ENCODE data around the gene FBN3.

FBN3 gene

GRCh38 chr19:8088752-8089663 lies 60.4 kb downstream of the FBN3 start:
- TF ChIP-seq ZFX (IDR thresholded peaks at IDR 0.05; ENCODE audit: borderline replicate concordance) = no peak
- no peak for TF ChIP-seq CTCF (IDR thresholded peaks at IDR 0.05)

GRCh38 chr19:8087876-8088275 lies 61.5 kb downstream of the FBN3 start:
- TF ChIP-seq CTCF (IDR thresholded peaks at IDR 0.05) = no peak
- TF ChIP-seq ZFX (IDR thresholded peaks at IDR 0.05; ENCODE audit: borderline replicate concordance) = no peak
- H3K27ac ChIP-seq = no peak overlapping the region

More at GRCh38 chr19:8088752-8089663, 60.4 kb downstream of the FBN3 start:
- H3K27ac ChIP-seq = no peak overlapping the region

DNA sequence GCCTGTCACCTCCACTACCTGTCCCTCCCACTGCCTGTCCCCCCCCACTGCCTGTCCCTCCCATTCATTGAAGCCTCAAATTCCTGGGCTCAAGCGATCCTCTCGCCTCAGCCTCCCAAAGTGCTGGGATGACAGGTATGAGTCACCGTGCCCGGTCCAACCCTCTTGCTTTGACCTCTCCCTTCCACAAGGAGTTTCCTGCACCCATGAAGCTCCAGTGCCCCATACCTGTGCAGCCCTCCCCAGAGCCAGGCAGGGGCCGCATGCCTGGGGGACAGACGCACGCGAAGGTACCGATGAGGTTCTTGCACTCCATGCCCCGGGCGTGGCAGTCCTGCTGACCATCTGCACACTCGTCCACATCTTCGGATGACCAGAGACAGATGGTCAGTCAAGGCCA lies 62.5 kb downstream of the FBN3 start:
- no peak overlapping the region for H3K27ac ChIP-seq
- no peak for TF ChIP-seq ZFX (IDR thresholded peaks at IDR 0.05; ENCODE audit: borderline replicate concordance)
- no peak for TF ChIP-seq CTCF (IDR thresholded peaks at IDR 0.05)

DNA sequence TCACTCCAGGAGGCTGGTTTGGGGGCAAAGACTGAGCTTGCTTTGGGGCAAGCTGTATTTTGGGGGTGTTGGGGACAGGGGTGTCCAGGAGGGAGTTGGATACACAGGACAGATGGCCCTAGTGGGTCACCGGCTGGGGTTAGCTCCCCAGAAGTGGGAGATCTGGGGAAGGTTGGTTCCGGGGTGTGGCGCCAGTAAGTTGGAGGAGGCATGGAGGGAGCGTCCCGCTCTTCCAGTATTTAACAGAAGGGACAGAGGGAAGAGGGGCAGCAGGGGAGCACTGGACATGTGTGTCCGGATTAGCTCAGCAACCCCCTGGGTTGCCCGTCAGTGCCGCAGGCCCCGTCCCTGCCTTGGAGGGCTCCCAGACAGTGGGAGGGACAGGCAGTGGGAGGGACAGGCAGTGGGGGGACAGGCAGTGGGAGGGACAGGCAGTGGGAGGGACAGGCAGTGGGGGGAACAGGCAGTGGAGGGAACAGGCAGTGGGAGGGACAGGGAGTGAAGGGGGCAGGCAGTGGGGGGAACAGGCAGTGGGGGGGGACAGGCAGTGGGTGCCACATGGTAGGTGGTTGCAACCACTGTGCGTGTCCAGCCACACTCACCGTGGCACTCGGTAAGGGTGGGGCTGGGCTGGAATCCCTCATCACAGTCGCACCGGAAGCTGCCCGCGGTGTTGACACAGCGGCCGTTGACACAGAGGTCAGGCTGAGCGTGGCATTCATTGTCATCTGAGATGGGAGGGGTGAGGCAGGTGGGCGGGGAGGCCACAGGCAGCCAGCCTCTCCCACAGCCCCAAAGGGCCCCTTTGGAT lies 63.6 kb downstream of the FBN3 start:
- no peak for TF ChIP-seq ZFX (IDR thresholded peaks at IDR 0.05; ENCODE audit: borderline replicate concordance)
- TF ChIP-seq CTCF (IDR thresholded peaks at IDR 0.05) = no peak
- H3K27ac ChIP-seq = no peak overlapping the region

GRCh38 chr19:8084152-8084551 lies 65.2 kb downstream of the FBN3 start:
- TF ChIP-seq CTCF (IDR thresholded peaks at IDR 0.05) (no peak), ZFX (IDR thresholded peaks at IDR 0.05; ENCODE audit: borderline replicate concordance) (no peak)
- H3K27ac ChIP-seq = no peak overlapping the region

- TF ChIP-seq CTCF (IDR thresholded peaks at IDR 0.05) (no peak), ZFX (IDR thresholded peaks at IDR 0.05; ENCODE audit: borderline replicate concordance) (no peak)
- no peak overlapping the region for H3K27ac ChIP-seq
These were observed 66.3 kb downstream of the FBN3 start for GRCh38 chr19:8083141-8083540.
